Kidney tubule cell (primary cell): ENCODE results near the gene CNIH2.
"Not testable (repeated sequence)": the region's sequence is repeated elsewhere in the genome, so short reads cannot be mapped to it uniquely, and the experiment has no call there.

ENCODE experiments used
- DNase-seq: peaks from one replicate; pipeline ENCODE4 v3.0.0-alpha.2; 2018; ENCODE audit warnings: low spot score

CNIH2 gene

GRCh38 chr11:66291706-66292542, 13.9 kb downstream of the CNIH2 start, which contains the start of gene TMEM151A:
Gene TMEM151A, plus strand, starts transcription at chr11:66291894. Its CDS starts 120 bp downstream, at chr11:66292014.
- DNase-seq = no peak

- no peak for DNase-seq
Measured at GRCh38 chr11:66292543-66293332, 14.8 kb downstream of the CNIH2 start.

GRCh38 chr11:66293352-66293751, 15.4 kb downstream of the CNIH2 start:
- DNase-seq = no peak

GRCh38 chr11:66293777-66294625, 16.0 kb downstream of the CNIH2 start:
- no peak for DNase-seq

GRCh38 chr11:66294626-66295620, 16.9 kb downstream of the CNIH2 start:
- DNase-seq = no peak

- DNase-seq = no peak
Measured at GRCh38 chr11:66297610-66298009, 19.6 kb downstream of the CNIH2 start.

- DNase-seq = no peak
Measured at GRCh38 chr11:66299186-66299585, 21.2 kb downstream of the CNIH2 start.

- DNase-seq = no peak
Measured at GRCh38 chr11:66302656-66303055, 24.7 kb downstream of the CNIH2 start.

GRCh38 chr11:66309475-66309874, 31.5 kb downstream of the CNIH2 start:
- no peak for DNase-seq

- no peak for DNase-seq
Measured at GRCh38 chr11:66310324-66310723, 32.3 kb downstream of the CNIH2 start.

- DNase-seq = not testable (repeated sequence)
Measured at GRCh38 chr11:66310803-66311440, 32.9 kb downstream of the CNIH2 start.

GRCh38 chr11:66311470-66311964, 33.5 kb downstream of the CNIH2 start:
- DNase-seq = no peak

GRCh38 chr11:66311965-66312548, 34.1 kb downstream of the CNIH2 start:
- peak; percentile 92 for DNase-seq

- DNase-seq = peak; percentile 97
Measured at GRCh38 chr11:66312549-66313320, 34.8 kb downstream of the CNIH2 start.

GRCh38 chr11:66313321-66314185, 35.6 kb downstream of the CNIH2 start:
- DNase-seq = no peak

GRCh38 chr11:66314186-66314501, 36.2 kb downstream of the CNIH2 start:
- no peak for DNase-seq

GRCh38 chr11:66314561-66315497, 36.9 kb downstream of the CNIH2 start:
- DNase-seq = no peak
